Activated CD4-positive, alpha-beta T cell treated with anti-CD3 and anti-CD28 coated beads for 4 hours (primary cell): ENCODE results near the gene KCNH6.

Experiments used
- DNase-seq, 2 donors: peaks; one replicate each; pipeline ENCODE4 v3.0.0-alpha.2; 2020

Gene KCNH6

GRCh38 chr17:63489291-63489690, 33.9 kb upstream of the KCNH6 start:
- DNase-seq: no peak

- no peak for DNase-seq
Measured at GRCh38 chr17:63490329-63490728, 32.8 kb upstream of the KCNH6 start.

- DNase-seq: no peak
Measured at GRCh38 chr17:63490858-63491400, 32.2 kb upstream of the KCNH6 start.

GRCh38 chr17:63491413-63491812, 31.7 kb upstream of the KCNH6 start:
- no peak for DNase-seq

GRCh38 chr17:63491977-63492618, 31.1 kb upstream of the KCNH6 start:
- DNase-seq: no peak

- DNase-seq: no peak
Measured at GRCh38 chr17:63492940-63493339, 30.2 kb upstream of the KCNH6 start.

- DNase-seq: no peak
Measured at GRCh38 chr17:63493411-63493810, 29.7 kb upstream of the KCNH6 start.

- DNase-seq: no peak
Measured at GRCh38 chr17:63494300-63494928, 28.7 kb upstream of the KCNH6 start.

- no peak for DNase-seq
Measured at GRCh38 chr17:63495491-63495890, 27.7 kb upstream of the KCNH6 start.

- no peak for DNase-seq
Measured at GRCh38 chr17:63496177-63496576, 27.0 kb upstream of the KCNH6 start.

- no peak for DNase-seq
Measured at GRCh38 chr17:63496663-63497400, 26.3 kb upstream of the KCNH6 start.

- DNase-seq: no peak
Measured at GRCh38 chr17:63497708-63498483, 25.3 kb upstream of the KCNH6 start.

- DNase-seq: no peak
Measured at GRCh38 chr17:63498626-63499195, 24.4 kb upstream of the KCNH6 start.

- no peak for DNase-seq
Measured at GRCh38 chr17:63500543-63501390, 22.4 kb upstream of the KCNH6 start.

GRCh38 chr17:63503341-63503705, 19.8 kb upstream of the KCNH6 start:
- DNase-seq: no peak

GRCh38 chr17:63504261-63504660, 18.9 kb upstream of the KCNH6 start:
- DNase-seq: no peak

GRCh38 chr17:63505341-63505740, 17.8 kb upstream of the KCNH6 start:
- no peak for DNase-seq

- no peak for DNase-seq
Measured at GRCh38 chr17:63506627-63507026, 16.5 kb upstream of the KCNH6 start.

GRCh38 chr17:63511331-63511730, 11.8 kb upstream of the KCNH6 start:
- no peak for DNase-seq

GRCh38 chr17:63512388-63512787, 10.8 kb upstream of the KCNH6 start:
- no peak for DNase-seq

- DNase-seq: no peak
Measured at GRCh38 chr17:63512896-63513644, 10.1 kb upstream of the KCNH6 start.
